A673 (cell line): ENCODE data around the gene AFF1. TPM values are rescaled to one million over a fixed set of nuclear protein-coding genes. Genes with fewer than 3 reads are reported as not detected.
A peak's percentile ranks its signal among the peaks of the same experiment; 100 is the strongest.

Source experiments
- BruUV-seq: library from RNA; stranded (reverse); fragments of 400-500 nt; replicated peaks from 2 replicates; lab custom pipeline; 2021; lab: Mats Ljungman, UMichigan
- CTCF ChIA-PET: fragments of 300-600 bp; sonication (Branson Sonifier 250); formaldehyde crosslinking; loops from one replicate; lab custom pipeline; 2022; ENCODE audit warnings: antibody characterized with exemption; lab: Charles Lee
- POLR2A ChIA-PET: fragments of 300-600 bp; sonication (Branson Sonifier 250); formaldehyde crosslinking; loops from one replicate; lab custom pipeline; 2022; ENCODE audit warnings: antibody characterized with exemption; ENCODE audit not compliant: low non-redundant PET; lab: Charles Lee
- DNase-seq: peaks from one replicate; pipeline ENCODE4 v3.0.0-alpha.2; 2015; ENCODE audit warnings: low spot score
- H3K27ac ChIP-seq: fragments of 200-600 bp; sonication (generic); 2 replicates; pipeline ENCODE4 v1.5.1; 2016; ENCODE audit warnings: mixed run types, low read depth, mild to moderate bottlenecking, mixed read lengths, antibody characterized with exemption, low read length; ENCODE audit not compliant: poor library complexity, severe bottlenecking
- H3K27me3 ChIP-seq: fragments of 200-600 bp; sonication (generic); replicated peaks from 2 replicates; pipeline ENCODE4 v1.6.1; 2017; ENCODE audit warnings: mixed run types, low read depth, mild to moderate bottlenecking, mixed read lengths, antibody characterized with exemption, low read length; ENCODE audit not compliant: insufficient read depth, poor library complexity
- H3K36me3 ChIP-seq: fragments of 200-600 bp; sonication (generic); 2 replicates; pipeline ENCODE4 v1.6.1; 2016; ENCODE audit warnings: mixed run types, mild to moderate bottlenecking, mixed read lengths, antibody characterized with exemption, low read length; ENCODE audit not compliant: insufficient read depth, poor library complexity, severe bottlenecking
- H3K4me1 ChIP-seq: fragments of 200-600 bp; sonication (generic); 2 replicates; pipeline ENCODE4 v1.6.1; 2017; ENCODE audit warnings: mixed run types, mild to moderate bottlenecking, mixed read lengths, antibody characterized with exemption, low read length; ENCODE audit not compliant: insufficient read depth, poor library complexity, severe bottlenecking
- H3K4me3 ChIP-seq: fragments of 200-600 bp; sonication (generic); 2 replicates; pipeline ENCODE4 v1.5.1; 2016; ENCODE audit warnings: low read depth, mixed run types, mild to moderate bottlenecking, mixed read lengths, low read length; ENCODE audit not compliant: poor library complexity, severe bottlenecking
- H3K9me3 ChIP-seq: fragments of 200-600 bp; sonication (generic); 2 replicates; pipeline ENCODE4 v1.6.1; 2016; ENCODE audit warnings: mixed run types, low read depth, mild to moderate bottlenecking, mixed read lengths, antibody characterized with exemption, low read length; ENCODE audit not compliant: poor library complexity, severe bottlenecking
- CTCF ChIP-seq: fragments of 300-800, 200-600 bp; sonication (generic); conservative IDR thresholded peaks from 2 replicates; pipeline ENCODE4 v1.5.1; 2017; ENCODE audit warnings: low read depth, mild to moderate bottlenecking, antibody characterized with exemption, low read length, moderate library complexity, mixed read lengths
- EZH2 ChIP-seq: fragments of 200-600 bp; sonication (generic); IDR thresholded peaks from 2 replicates; pipeline ENCODE4 v1.6.1; 2017; ENCODE audit warnings: borderline replicate concordance, low read depth, mild to moderate bottlenecking, mixed read lengths, antibody characterized with exemption, low read length; ENCODE audit not compliant: poor library complexity, severe bottlenecking
- intact Hi-C: fragments of 100-400 bp; cut with micrococcal nuclease; formaldehyde crosslinking; loops from one replicate; pipeline ENCODE4 v1.10.0; 2022; ENCODE audit not compliant: unreplicated experiment
- total RNA-seq: library from RNA; stranded (reverse); gene quantifications from 2 replicates; pipeline ENCODE4 v1.2.3, GENCODE V29; 2021

The AFF1 gene
- total RNA-seq, 1 experiment from 2014 or later = 60.1 TPM

GRCh38 chr4:87009095-87009648 lies 74.4 kb downstream of the AFF1 start:
- CTCF ChIA-PET = no interaction called here
- no peak for TF ChIP-seq CTCF
- TF ChIP-seq EZH2 = no peak
- no peaks in the 10 kb centered on the region for H3K27me3 ChIP-seq
- POLR2A ChIA-PET = no interaction called here
- no peaks in the 10 kb centered on the region for H3K36me3 ChIP-seq
- no peaks in the 10 kb centered on the region for H3K9me3 ChIP-seq
- intact Hi-C loops = loop anchor here (5.0 kb wide), 4 partner anchors 42 to 87 kb away; partner anchors contain the start of gene AFF1
- peaks cover 48% of the 10 kb centered on the region for H3K4me1 ChIP-seq
- H3K4me3 ChIP-seq = peak overlapping the region; percentile 92
- DNase-seq = no peak
- H3K27ac ChIP-seq = no peak overlapping the region
- BruUV-seq = no TSS peak

GRCh38 chr4:87010192-87010591 lies 75.4 kb downstream of the AFF1 start:
- intact Hi-C loops = no loop called here
- Histone ChIP-seq H3K4me3 (no peak overlapping the region), H3K27ac (no peak overlapping the region), H3K27me3 (no peaks in the 10 kb centered on the region), H3K4me1 (peaks cover 51% of the 10 kb centered on the region), H3K9me3 (no peaks in the 10 kb centered on the region), H3K36me3 (no peaks in the 10 kb centered on the region)
- no peak for DNase-seq
- no TSS peak for BruUV-seq
- ChIA-PET POLR2A (no interaction called here), CTCF (no interaction called here)
- no peak for TF ChIP-seq CTCF
- TF ChIP-seq EZH2 = no peak

GRCh38 chr4:87011340-87012034 lies 76.7 kb downstream of the AFF1 start:
- H3K36me3 ChIP-seq = no peaks in the 10 kb centered on the region
- TF ChIP-seq EZH2 (no peak), CTCF (no peak)
- H3K4me1 ChIP-seq = peaks cover 64% of the 10 kb centered on the region
- peak overlapping the region; percentile 15 for H3K4me3 ChIP-seq
- peak; percentile 67 for DNase-seq
- intact Hi-C loops = no loop called here
- H3K9me3 ChIP-seq = no peaks in the 10 kb centered on the region
- H3K27ac ChIP-seq = peak overlapping the region; percentile 42
- H3K27me3 ChIP-seq = no peaks in the 10 kb centered on the region
- no TSS peak for BruUV-seq
- POLR2A ChIA-PET = interaction anchor here (0.6 to 0.8 kb wide), 3 partner anchors 21 to 87 kb away, joined by 4 to 8 read pairs (median 4); no protein-coding TSS in a partner anchor
- CTCF ChIA-PET = no interaction called here
